NK-92 (cell line): ENCODE data around the gene TIMM44.
"Not testable (repeated sequence)": the region's sequence is repeated elsewhere in the genome, so short reads cannot be mapped to it uniquely, and the experiment has no call there.

Experiments
- DNase-seq: peaks from one replicate; lab custom pipeline; 2025; ENCODE audit not compliant: unreplicated experiment; lab: John Stamatoyannopoulos, UW

TIMM44 gene

DNA sequence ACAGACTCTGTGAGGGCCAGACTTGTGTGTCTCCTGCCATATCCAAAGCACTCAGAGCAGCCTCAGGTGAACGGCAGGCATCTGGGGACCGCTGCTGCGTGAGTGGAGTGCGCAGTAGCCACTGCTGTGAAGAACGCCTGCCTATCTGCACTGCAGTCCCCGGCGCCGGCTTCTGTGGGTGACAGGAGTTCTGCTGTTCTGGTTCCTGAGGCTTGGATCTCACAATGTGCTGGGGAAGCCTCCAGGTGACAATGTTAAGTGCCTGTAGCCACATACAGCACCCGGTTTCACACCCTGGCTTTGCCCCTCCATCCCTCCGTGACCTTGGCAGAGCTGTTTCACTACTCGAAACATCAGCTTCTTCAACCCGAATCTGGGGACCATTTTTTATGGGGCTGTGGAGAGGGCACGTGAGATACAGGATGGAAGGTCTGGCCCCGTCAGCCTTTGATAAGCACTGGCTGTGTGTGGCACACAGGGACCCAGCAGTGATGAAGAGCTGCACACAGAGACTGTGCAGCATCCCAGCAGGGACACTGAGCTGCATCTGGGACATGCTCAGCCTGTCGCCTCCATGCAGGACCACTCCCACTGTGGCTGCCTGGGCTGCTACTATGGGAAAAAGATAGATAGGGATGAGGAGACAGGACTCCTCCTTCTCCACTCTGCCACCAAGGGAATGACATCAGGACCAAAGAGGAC is 33.7 kb upstream of the TIMM44 start:
- no peak for DNase-seq

DNA sequence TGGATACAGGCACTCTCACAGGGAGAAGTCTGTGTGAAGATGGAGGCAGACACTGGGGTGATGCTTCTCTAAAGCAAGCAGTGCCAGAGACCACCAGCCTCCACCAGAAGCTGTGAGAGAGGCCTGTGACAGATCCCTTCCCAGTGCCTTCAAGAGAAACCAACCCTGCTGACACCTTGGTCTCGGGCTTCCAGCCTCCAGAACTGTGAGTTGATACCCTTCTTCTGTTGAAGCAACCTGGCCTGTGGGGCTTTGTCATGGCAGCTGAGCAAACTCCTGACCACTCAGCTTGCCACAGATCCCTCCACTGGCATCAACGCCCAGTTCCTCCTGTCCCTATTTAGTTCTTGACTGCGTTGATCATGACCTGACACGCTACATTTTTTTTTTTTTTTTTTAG is 33.0 kb upstream of the TIMM44 start:
- DNase-seq: no peak

DNA sequence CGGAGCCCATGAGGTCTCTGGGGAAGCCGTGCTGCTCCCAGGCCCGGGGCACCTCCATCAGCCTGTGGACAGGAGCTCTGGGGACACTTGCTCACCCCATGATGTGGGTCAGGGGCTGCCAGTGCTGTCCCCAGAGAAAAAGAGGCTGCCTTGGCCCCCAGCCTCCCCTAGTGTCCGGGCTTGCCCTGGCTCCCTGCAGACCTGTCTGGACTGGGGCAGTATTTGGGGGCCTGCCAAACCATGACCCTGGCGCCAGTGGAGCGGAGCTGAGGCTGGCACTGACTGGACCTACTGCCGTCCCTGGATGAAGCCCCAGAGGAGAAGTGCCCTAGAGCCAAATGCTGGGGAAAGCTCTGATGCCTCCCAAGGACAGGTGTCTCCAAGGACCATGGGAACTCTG is 31.6 kb upstream of the TIMM44 start:
- no peak for DNase-seq

DNA sequence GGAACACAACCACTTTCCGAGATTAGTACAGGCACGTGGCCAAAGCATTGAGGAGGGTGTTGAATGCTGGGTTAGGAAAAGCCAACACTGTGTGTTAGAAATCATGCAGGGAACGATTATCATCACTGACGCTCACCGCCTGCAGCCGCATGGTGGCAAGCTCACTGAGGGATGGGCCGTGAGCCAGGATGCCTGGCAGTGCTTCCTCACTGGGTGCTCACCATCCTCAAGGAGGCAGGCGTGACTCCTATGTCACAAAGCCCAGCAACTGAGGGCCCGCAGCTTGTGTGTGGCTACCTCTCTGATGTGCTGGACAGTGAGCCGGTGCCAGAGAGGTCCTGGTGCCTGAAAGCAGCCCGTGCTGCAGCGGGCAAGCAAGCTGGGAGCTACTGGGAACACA is 30.4 kb upstream of the TIMM44 start:
- no peak for DNase-seq

DNA sequence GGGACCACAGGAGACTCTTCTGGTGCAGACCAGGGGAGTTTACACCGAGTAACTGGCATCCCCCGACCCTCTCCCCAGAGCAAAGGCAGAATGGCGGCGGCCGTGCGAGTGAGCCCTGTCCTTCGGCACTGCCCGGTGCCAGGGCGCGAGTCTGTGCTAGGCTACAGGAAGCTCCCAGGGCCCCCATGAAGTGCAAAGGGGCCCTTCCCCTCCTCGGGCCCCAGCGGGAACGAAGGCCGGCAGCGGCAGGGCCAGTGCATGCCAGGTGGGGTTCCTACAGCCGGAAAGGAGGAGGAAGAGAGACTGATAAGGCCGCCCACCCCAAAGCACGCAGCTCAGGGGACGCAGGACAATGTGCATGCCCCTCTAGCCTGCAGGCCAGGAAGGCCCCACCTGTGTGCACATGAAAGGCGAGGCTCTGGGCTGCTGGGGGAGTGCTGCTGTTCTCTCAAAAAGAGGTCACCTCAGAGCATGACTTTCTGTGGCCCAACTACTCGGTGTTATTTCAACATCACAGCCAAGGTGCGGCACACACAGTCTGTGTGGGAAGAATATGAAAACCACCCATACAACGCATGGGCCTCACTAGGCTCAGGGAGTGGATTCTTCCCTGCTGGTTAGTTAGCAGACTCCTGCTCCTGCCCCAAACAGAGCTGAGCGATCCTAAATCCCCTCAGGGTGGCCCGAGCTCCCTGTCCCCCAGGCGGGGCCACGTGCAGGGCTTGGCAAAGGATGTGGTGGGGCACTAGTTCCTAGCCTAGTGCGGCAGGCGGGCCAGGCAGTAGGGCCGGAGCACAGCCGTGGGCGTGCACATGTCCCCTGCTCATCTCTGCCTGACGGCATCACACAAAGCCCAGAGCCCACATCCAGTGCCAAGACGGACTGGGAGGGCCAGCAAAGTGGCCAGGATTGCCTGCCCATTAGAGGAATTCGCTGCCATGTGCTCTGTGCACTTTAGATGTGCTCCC is 28.4 kb upstream of the TIMM44 start:
- DNase-seq: no peak

DNA sequence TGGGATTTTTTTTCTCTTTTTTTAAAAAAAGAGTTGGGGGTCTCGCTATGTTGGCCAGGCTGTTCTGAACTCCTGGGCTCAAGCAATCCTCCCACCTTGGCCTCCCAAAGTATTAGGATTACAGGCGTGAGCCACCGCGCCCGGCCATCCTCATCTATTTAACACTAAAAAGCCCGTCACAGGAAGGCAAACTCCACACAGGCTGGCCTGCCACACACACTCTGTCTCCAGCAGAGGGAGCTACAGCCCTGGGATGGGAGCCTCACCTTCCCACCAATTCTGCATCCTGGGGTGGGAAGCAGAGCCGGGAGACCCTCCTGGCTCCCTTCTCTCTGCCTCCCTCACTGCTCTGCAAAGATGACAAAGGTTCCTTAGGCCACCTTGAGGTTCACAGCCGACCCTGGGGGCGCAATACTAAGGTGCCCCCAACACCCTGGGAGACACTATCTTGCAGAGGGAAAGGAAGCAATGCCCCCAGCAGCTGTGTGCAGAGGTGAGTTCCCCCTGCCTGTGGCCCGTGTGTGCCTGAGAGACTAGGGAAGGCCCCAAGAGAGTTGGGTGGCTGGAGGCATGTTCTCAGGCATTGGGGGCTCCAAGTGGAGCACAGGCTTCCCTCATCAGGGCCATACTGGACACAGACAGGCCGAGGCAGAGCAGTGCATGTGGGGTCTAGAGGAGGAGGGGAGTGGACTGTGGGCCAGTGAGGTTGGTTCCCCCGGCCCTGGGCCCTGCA is 27.4 kb upstream of the TIMM44 start:
- DNase-seq: no peak

DNA sequence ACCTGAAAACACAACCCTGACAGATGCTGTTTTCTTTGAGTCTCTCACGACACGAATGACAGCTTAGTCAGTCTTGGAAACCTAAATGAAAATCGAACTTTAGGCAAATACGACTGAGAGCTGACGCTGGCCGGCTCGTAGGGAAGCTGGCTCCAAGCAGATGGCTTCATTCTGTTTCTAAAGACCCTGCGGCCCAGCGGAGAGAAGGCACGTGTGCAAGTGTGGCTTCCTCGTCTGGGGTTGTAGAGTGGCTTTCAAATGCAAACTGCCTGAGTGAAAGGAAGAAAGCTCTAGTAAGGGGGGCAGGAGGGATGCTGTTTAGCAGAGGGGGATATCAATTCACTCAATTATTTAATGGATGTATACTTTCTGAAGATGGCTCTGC is 26.1 kb upstream of the TIMM44 start:
- no peak for DNase-seq

DNA sequence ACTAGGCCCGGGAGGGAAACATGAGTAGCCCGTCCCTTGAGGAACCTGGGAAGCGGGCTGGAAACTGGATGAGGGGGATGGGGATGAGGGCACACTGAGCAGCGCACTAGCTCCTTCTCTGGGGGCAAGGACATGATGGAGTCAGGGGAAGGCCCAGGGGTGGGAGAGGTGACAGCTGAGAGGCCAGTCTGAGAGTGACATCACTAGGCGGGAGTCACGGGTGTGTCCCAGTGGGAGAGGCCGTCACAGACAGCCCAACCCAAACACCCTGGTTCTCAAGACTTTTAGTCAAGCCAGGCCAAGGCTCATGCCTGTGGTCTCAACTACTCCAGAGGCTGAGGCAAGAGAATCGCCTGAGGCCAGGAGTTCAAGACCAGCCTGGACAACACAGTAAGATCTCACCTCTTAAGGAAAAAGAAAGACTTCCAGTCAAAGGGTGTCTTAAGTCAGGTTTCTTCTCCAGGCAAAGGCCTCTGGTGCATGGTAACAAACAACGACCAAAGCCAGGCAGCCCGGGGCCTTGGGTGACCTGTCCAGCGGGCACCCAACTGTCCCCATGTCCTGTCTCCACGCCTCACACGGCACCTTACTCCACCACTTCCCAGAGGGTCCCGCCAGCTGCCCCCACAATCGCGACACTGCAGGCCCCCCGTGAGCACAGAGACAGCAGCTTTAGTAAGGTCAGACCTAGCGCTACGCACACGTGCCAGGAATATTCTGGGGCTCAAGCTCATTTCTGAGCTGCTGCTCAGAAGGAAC is 25.5 kb upstream of the TIMM44 start:
- DNase-seq: no peak

DNA sequence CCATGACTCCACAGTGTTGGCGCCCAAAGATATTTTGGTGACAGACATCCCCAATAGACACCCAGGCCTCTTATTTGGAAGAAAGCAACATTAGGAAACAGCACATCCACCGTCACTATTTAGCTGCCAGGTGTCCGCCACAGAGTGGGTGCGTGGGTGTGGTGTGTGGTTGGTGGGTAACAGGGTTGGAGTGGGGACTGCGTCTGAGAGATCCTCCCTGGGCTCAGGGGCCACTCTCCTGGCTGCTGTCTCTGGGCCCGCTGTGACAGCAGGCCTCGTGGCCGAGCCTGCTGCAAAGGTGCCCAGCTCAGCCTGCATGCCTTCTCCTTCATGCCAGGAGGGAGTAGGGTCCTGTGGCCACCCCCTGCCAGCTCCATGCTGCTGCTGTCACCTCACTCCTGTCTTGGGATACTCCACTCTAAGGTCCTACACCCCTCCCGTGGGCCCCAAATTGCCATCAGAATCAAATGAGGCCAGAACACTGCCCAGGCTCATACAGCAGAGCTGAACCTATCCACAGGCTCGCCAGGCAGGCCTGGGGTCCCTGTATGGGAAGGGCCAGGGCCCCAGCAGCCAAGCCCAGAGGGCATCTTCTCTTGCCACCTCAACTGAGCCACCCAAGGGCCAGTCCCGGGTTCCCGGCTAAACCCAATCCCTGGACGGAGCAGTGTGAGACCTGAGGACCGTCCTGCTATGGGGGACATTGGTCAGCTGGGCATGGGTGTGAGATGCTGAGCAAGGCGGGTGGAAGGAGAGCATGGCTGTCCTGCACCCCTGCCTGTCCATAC is 24.7 kb upstream of the TIMM44 start:
- DNase-seq: no peak

DNA sequence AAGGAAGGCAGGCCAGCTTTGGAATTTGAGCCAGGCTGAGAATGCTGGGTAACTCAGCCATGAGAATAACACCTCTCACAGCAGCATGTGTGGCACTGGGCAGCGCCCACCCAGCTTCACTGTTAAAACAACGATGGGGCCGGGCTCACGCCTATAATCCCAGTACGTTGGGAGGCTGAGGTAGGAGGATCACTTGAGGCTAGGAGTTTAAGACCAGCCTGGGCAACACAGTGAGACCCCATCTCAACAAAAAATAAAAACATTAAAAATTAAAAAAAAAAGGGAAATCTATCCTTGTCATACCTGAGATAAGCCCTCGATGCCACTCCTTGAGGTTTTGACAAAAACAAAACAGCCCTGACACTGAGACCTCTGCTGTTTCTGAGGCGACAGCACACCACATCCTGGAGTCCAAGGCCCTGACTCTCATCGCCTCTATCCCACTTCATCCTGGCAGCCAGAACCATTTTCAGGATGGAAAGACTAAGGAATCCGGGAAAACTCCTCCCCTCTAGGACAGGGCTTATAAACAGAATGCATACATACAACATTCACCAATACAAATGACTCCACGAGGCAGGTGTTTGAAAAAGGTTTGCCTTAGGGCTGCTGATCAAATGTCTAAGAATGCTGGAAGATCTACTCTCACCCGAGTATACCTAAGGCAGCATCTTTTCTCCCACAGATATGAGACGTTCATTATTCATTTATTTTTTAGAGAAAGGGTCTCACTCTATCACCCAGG is 22.6 kb upstream of the TIMM44 start:
- DNase-seq: no peak

DNA sequence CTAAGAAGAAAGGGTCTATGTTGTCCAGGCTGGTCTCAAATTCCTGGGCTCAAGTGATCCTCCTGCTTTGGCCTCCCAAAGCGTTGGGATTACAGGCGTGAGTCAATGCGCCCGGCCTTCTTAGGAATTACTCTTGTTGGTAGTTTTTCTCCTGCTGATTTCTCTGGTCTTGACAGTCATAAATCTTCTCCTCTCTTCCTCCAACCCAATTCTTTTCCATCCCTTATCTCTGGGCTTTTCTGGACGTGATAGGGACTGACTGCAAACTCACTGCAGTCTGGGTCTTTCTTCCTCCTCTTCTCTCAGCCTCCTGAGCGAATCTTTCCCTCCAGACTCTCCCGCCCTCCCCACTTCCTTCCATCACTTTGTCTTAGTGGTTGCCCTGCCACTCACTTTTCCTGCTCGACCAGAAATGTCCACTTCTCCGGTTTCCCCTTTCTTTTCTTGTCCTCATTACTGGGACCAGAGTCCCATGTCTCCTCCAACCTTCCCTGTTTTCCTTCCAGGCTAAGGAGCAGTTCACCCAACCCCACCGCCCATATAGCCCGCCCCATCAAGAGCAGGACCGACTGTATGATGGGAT is 21.9 kb upstream of the TIMM44 start:
- no peak for DNase-seq

DNA sequence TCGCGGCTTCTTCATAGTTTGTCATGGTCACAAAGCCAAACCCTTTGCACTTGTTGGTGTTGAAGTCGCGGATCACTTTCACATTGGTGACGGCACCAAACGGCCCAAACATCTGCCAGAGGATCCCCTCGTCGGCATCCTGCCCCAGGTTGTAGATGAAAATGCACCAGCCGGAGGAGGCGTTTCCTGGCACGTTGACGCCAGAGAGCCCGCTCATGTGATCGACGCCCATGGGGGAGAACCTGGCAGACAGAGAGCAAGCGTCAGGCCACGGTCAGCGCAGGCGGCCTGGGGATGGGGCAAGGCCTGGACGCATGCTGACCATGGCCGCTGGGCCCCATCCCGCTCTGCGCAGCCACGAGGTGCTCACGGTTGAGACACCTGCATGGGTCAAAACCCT is 20.1 kb upstream of the TIMM44 start:
- no peak for DNase-seq

DNA sequence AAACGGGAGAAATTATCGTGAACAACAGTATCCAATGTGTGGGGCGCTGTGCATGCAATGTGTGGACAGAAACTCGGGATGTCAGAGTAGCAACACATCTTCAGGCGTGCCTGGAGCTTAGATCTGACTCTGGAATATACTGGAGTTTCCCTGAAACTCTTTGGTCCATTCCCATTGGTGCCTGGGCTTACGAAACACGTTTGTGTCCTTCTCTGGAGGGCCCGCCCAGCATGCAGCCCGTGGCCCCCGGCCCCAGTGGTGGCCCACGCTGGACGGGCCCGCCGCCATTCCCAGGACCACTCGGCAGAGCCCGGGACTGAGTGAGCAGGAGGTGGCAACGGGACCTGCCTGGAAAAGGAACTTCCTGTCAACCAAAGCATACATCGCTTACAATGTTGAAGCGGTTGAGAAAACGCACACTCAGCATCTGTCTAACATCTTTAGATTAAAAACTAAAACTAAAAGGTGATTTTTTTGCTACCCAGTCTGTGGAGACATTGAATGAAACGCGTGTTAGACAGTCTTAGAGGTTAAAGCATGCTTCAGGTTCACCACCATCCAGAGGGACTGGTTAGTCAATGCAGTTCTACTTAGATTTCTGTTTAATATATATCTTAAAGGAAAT is 19.3 kb upstream of the TIMM44 start:
- no peak for DNase-seq

DNA sequence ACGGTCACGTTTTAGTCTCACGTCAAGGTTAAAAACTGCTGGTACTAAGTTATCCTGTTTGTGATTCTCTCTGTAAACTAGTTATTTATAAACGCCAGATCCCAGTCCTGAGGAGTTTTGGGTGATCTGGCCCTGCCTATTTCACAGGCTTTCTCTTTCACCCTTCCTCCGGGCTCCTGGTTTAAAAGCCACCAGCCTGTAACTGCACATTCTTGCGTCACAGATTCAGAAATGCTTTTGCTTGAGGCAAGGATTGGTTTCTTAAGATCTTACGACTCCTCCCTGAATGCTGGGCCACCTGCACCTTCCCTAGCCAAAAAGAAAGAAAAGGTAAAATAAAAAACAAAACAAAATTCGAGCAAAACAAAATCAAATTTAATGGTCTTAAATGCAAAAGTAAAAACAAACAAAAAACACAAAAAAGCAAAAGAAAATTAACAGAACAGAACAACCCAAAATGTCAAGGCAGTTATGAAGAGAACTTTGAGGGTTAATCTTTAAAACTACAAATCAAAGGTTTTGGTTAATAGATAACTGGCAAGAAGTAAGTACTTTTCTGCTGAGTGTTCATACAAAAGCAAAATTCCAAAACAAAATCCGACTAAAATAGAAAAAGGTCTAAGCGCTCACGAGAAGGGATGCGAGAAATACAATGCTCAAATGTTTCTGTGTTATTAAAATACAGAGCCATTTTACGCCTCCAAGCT is 18.6 kb upstream of the TIMM44 start:
- DNase-seq: no peak

DNA sequence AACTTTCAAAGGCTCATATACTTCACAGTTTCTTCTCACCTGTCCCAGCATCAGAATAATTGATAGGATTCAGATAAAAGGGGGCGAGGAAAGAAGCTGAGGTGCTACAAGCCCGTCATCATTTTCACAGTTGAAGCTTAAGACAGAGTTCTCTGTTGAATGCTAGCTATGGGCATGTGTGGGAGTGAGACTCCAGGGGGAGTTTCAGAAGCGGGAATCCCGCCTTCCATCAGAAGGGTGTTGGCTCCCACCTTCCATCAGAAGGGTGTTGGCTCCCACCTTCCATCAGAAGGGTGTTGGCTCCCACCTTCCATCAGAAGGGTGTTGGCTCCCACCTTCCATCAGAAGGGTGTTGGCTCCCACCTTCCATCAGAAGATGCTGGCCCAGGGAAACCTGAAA is 17.6 kb upstream of the TIMM44 start:
- not testable (repeated sequence) for DNase-seq

DNA sequence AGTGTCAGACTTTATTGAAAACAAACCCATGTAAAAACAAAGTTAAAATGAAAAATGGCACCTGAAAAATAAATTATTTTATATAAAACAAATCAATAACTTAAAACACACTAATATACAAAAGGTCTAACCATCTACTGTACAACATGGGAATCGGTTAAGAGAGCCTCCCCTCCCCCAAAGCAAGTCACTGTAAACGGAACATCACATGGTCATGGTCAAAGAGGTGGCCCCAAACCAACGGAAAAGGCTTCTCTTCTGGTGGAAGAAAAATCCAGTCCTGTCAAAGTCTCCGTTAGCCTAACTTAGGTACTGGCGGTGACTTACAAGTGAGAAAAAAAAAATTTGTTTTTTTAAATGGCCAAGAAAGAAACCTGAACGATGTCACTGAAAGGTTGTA is 15.7 kb upstream of the TIMM44 start:
- DNase-seq: no peak

DNA sequence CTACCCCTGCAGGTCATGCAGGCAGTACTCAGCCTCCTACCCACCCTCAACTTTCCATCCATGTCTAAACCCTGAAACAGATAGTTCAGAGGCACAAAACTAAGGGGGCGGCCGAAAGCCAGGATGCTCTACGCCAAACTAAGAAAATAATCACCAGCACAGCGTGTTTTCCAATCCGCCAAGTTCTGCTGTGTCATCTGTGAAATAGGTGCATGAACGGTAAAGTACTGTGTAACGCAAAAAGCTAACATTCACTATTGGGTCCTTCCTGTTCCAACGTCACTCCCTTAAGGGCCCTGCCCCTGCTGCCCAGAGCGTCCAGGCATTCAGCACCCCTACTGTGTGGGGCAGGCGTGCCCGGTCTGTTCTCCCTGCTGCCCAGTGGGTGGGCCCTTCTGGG is 12.2 kb upstream of the TIMM44 start:
- DNase-seq: no peak

DNA sequence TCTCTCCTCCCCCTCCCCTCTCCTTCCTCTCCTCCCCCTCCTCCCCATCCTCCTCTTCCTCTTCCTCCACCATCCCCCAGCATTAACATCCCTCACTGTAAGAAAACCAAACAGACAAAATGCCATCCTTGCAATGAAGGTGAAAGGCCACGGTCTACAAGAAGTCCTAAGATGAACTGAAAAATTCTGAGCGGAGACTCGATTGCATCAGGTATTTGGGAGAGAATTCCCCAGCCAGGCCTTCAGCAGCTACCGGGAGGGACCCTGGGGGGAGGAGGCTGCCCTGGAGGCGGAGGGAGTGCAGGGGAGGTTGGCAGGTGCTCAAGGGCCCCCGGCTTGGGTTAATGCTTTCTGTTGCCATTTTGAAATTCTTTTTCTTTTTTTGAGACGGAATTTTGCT is 10.1 kb upstream of the TIMM44 start:
- no peak for DNase-seq
